ENCODE measurements around the gene OSM.

The OSM gene

DNA sequence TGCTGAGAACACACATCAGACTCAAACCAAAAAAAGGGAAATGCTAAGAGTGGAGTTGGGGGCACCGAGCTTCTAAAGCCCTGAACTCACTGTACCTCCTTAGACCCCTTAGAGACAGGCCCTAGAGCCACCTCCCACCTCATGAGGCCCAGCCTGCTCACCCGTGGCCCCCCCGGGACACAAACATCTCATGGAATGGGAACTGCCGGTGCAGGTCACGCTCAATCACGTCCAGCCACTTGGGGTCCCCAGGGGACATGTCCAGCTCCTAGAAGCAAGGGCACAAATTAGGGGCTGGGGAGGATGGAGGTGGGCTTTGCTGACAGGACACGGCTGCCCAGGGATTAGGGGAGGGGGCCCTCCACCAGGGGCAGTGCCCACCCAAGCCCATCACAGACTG is 28.9 kb upstream of the OSM start:
- H3K9me3 ChIP-seq (ENCODE audit: insufficient read depth, low read length), result no peaks in the 10 kb centered on the region
- H3K27ac ChIP-seq (ENCODE audit: low read length), result no peak overlapping the region
- H3K4me2 ChIP-seq (ENCODE audit: low read length), result no peak overlapping the region
- no peak overlapping the region for H3K9ac ChIP-seq (ENCODE audit: low read length)
- no peaks in the 10 kb centered on the region for H3K79me2 ChIP-seq (ENCODE audit: low read length)
- no peaks in the 10 kb centered on the region for H3K36me3 ChIP-seq (replicated peaks; ENCODE audit: low read depth, low read length)
- H3K4me3 ChIP-seq (ENCODE audit: low read length), result no peak overlapping the region
- H3K27me3 ChIP-seq (ENCODE audit: low read depth, low read length), result no peaks in the 10 kb centered on the region
- TF ChIP-seq, protein P1, sequence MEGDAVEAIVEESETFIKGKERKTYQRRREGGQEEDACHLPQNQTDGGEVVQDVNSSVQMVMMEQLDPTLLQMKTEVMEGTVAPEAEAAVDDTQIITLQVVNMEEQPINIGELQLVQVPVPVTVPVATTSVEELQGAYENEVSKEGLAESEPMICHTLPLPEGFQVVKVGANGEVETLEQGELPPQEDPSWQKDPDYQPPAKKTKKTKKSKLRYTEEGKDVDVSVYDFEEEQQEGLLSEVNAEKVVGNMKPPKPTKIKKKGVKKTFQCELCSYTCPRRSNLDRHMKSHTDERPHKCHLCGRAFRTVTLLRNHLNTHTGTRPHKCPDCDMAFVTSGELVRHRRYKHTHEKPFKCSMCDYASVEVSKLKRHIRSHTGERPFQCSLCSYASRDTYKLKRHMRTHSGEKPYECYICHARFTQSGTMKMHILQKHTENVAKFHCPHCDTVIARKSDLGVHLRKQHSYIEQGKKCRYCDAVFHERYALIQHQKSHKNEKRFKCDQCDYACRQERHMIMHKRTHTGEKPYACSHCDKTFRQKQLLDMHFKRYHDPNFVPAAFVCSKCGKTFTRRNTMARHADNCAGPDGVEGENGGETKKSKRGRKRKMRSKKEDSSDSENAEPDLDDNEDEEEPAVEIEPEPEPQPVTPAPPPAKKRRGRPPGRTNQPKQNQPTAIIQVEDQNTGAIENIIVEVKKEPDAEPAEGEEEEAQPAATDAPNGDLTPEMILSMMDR (IDR thresholded peaks at IDR 0.05; ENCODE audit: low read depth, low read length), result no peak
- no peak for TF ChIP-seq EZH2phosphoT487 (IDR thresholded peaks at IDR 0.05; ENCODE audit: low read depth)
- no peaks in the 10 kb centered on the region for H3K4me1 ChIP-seq (ENCODE audit: low read length)
- no peaks in the 10 kb centered on the region for H4K20me1 ChIP-seq (ENCODE audit: insufficient read depth, low read length)
- H2AFZ ChIP-seq (ENCODE audit: low read depth, low read length), result no peak overlapping the region

DNA sequence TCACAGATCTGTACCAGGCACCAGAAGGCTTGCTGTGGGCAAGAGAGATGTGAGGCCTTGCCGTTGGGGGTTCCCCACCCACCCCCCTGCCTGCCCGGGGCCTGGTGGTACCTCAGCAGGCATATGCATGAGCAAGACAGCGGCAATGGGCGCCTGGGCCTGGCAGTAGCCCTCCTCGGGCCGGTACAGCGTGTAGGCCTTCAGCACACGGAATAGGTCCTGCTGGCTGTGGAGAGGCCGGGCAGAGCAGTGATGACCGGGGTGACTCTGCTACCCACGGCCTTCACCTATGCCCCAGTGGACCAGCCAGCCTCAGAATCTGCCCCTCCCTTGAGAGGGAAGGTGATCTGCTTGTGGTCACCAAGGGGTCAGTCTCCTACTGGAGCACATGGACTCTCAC is 28.2 kb upstream of the OSM start:
- TF ChIP-seq EZH2phosphoT487 (IDR thresholded peaks at IDR 0.05; ENCODE audit: low read depth), result no peak
- TF ChIP-seq, protein P1 (IDR thresholded peaks at IDR 0.05; ENCODE audit: low read depth, low read length), result no peak
- Histone ChIP-seq H3K4me3 (ENCODE audit: low read length) (no peak overlapping the region), H3K4me2 (ENCODE audit: low read length) (no peak overlapping the region), H2AFZ (ENCODE audit: low read depth, low read length) (no peak overlapping the region), H3K27me3 (ENCODE audit: low read depth, low read length) (no peaks in the 10 kb centered on the region), H3K9me3 (ENCODE audit: insufficient read depth, low read length) (no peaks in the 10 kb centered on the region), H3K9ac (ENCODE audit: low read length) (no peak overlapping the region), H3K4me1 (ENCODE audit: low read length) (peaks cover 4% of the 10 kb centered on the region; the same call in 1 of the 2 replicates), H3K27ac (ENCODE audit: low read length) (no peak overlapping the region), H3K36me3 (replicated peaks; ENCODE audit: low read depth, low read length) (no peaks in the 10 kb centered on the region), H4K20me1 (ENCODE audit: insufficient read depth, low read length) (no peaks in the 10 kb centered on the region), H3K79me2 (ENCODE audit: low read length) (no peaks in the 10 kb centered on the region)

DNA sequence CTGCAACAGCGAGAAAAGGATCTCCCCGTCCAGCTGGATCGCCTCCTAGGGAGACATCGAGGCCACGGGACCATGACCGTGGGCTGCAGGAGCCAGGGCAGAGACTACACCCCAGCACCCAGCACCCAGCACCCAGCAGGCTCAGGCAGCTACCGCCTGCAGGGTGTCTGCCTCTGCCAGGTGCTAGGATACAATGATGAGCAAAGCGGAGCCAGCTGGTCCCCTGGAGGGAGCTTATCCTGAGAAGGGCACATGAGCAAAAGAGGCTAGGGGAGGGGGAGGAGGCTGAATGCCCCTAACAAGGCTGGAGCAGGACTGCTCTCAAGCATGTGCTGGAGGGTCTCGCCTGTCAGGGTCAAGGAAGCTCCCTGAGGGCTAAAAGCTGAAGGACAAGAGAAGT is 27.4 kb upstream of the OSM start:
- Histone ChIP-seq H3K79me2 (ENCODE audit: low read length) (no peaks in the 10 kb centered on the region), H3K9me3 (ENCODE audit: insufficient read depth, low read length) (no peaks in the 10 kb centered on the region), H3K36me3 (replicated peaks; ENCODE audit: low read depth, low read length) (no peaks in the 10 kb centered on the region), H4K20me1 (ENCODE audit: insufficient read depth, low read length) (no peaks in the 10 kb centered on the region), H3K4me1 (ENCODE audit: low read length) (peaks cover 5% of the 10 kb centered on the region; the same call in 1 of the 2 replicates), H3K4me2 (ENCODE audit: low read length) (no peak overlapping the region), H3K27me3 (ENCODE audit: low read depth, low read length) (no peaks in the 10 kb centered on the region), H2AFZ (ENCODE audit: low read depth, low read length) (no peak overlapping the region), H3K27ac (ENCODE audit: low read length) (no peak overlapping the region), H3K4me3 (ENCODE audit: low read length) (no peak overlapping the region), H3K9ac (ENCODE audit: low read length) (no peak overlapping the region)
- TF ChIP-seq, protein P1 (IDR thresholded peaks at IDR 0.05; ENCODE audit: low read depth, low read length), result no peak
- TF ChIP-seq EZH2phosphoT487 (IDR thresholded peaks at IDR 0.05; ENCODE audit: low read depth), result no peak

DNA sequence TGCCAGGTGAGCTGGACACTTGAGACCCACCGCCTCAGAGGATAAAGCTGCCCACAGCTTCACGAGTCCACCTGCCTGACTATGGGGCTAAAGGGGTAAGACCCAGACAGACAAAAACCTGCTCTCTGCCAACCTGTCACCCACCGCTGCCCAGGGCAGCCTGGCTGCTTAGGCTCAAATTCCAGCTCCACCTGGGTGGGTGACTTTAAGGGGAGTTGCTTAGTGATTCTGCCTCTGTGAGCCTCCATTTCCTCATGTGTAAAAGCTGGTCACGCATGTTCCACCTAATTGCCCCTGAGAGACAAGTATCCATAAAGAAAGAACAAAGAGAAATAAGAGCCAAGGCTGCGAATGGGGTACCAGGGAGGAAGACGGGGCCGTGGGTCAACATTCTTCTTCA is 26.4 kb upstream of the OSM start:
- no peak overlapping the region for H3K9ac ChIP-seq (ENCODE audit: low read length)
- no peaks in the 10 kb centered on the region for H3K27me3 ChIP-seq (ENCODE audit: low read depth, low read length)
- H4K20me1 ChIP-seq (ENCODE audit: insufficient read depth, low read length), result no peaks in the 10 kb centered on the region
- TF ChIP-seq EZH2phosphoT487 (IDR thresholded peaks at IDR 0.05; ENCODE audit: low read depth), result no peak
- TF ChIP-seq, protein P1 (IDR thresholded peaks at IDR 0.05; ENCODE audit: low read depth, low read length), result no peak
- peaks cover 13% of the 10 kb centered on the region for H3K4me1 ChIP-seq (ENCODE audit: low read length)
- H2AFZ ChIP-seq (ENCODE audit: low read depth, low read length), result no peak overlapping the region
- H3K36me3 ChIP-seq (replicated peaks; ENCODE audit: low read depth, low read length), result no peaks in the 10 kb centered on the region
- no peak overlapping the region for H3K4me2 ChIP-seq (ENCODE audit: low read length)
- no peak overlapping the region for H3K27ac ChIP-seq (ENCODE audit: low read length)
- no peak overlapping the region for H3K4me3 ChIP-seq (ENCODE audit: low read length)
- no peaks in the 10 kb centered on the region for H3K9me3 ChIP-seq (ENCODE audit: insufficient read depth, low read length)
- H3K79me2 ChIP-seq (ENCODE audit: low read length), result no peaks in the 10 kb centered on the region

All from OCI-LY3 (cell line).